Stimulated activated CD4-positive, alpha-beta T cell treated with anti-CD3 and anti-CD28 coated beads, Interleukin-12 subunit alpha, Interleukin-12 subunit beta, amount 100 ng/mL, for 48 hours (primary cell): Measurements from ENCODE around the gene CMSS1.
"Not testable (repeated sequence)": the region's sequence is repeated elsewhere in the genome, so short reads cannot be mapped to it uniquely, and the experiment has no call there.

ENCODE experiments used
- DNase-seq, 3 donors: peaks; one replicate each; pipeline ENCODE4 v3.0.0-alpha.2; 2020; ENCODE audit warnings: low read depth in 2 of 3, low spot score in 1 of 3

Gene CMSS1

GRCh38 chr3:100080573-100080972 lies 262.9 kb downstream of the CMSS1 start:
- no peak for DNase-seq

DNA sequence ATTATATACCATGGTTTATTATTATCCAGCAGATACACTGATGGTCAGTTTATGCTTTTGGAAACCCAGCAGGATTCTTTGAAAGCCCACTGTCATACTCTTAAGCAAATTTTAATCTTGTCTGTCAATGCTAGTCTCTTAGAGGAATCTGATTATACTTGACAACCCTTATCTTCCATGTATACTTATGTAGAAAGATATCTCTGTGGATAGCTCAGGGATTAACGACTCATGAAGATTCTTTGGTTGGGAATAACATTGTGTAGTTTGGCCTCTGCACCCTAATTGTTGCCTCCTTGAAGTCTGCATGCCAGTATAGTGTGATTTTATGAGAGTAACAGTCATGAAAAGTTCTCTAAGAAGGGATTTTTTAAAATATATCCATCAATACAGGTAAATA lies 263.6 kb downstream of the CMSS1 start:
- DNase-seq, result no peak

GRCh38 chr3:100081986-100082692 lies 264.5 kb downstream of the CMSS1 start:
- DNase-seq, result no peak

GRCh38 chr3:100082714-100083113 lies 265.1 kb downstream of the CMSS1 start:
- no peak for DNase-seq

DNA sequence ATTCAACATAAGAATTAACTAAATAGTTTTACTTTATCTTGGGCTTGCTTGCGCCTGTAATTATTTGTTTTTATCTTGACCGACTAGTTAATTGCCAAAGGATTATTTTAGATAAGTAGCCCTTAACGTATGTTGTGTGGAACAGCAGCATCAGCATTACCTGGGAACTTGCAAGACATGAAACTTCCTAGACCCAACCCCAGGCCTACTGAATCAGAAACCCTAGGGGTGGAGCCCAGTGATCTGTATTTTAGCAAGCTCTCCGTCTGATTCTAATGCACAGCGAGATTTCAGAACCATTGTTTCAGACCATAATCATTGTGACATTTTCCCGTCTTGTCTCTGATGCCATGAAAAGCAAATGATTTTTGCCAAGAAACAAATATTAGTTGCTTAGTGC lies 265.5 kb downstream of the CMSS1 start:
- no peak for DNase-seq

GRCh38 chr3:100084100-100084806 lies 266.6 kb downstream of the CMSS1 start:
- DNase-seq, result no peak

DNA sequence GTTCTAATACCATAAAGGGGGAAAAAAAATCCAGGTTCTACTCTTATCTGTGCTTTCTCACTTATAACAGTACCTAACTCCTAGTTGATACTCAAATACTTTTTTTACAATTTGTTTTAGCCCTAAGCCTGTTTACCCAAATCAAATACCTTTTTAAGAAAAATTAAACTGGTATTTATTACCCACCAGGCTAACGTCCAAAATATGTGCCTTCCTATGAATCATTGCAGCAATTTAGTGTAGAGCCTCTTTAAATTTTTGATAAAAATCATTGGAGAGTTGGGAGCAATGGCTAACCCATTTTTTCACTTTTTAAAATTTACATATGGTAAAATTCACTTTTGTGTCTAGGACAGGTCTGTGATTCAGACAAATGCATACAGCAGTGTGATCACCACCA lies 268.7 kb downstream of the CMSS1 start:
- no peak for DNase-seq

DNA sequence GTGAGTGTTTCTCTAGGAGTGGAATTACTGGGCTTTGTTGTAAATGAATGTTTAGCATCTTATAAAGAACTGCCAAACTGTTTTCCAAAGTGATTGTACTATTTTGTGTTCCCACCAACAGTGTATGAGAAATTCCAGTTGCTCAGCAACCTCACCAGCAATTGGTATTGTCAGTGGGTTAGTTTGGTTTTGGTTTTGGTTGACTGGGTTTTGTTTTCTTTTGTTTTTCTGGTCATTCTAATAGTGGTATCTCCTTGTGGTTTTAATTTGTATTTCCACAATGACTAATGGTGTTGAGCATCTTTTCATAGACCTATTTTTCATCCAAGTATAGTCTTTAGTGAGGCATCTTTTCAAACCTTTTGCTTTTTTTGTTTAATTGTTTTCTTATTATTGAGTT lies 269.5 kb downstream of the CMSS1 start:
- DNase-seq, result no peak

DNA sequence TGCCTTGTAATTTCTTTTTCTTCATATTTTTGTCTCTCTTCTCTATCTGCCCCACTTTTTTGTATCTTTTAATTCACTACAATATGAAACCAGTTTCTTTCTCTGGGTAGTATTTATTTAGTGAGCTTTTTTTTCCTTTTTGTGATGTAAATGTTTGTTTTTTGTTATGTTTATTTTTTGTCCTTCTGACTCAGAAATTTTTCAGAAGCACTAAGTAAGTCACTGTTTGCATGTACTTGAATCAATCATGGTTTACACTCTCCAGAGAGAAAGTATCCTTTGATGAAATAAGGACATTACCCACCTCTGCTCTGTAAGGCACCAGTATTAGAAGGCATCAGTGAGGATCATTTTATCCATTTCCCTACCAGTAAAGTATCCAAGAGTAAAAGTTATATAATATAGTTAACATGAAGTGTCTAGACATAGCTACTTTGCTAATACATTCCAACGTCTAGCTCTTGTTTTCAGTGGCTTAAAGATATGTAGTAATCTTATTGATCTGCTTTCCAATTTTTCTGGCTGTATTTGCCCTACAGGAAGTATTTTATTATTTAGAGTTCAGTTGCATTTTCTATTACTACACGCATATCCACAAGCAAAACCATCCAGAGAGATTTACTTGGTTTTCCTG lies 271.2 kb downstream of the CMSS1 start:
- DNase-seq, result no peak

DNA sequence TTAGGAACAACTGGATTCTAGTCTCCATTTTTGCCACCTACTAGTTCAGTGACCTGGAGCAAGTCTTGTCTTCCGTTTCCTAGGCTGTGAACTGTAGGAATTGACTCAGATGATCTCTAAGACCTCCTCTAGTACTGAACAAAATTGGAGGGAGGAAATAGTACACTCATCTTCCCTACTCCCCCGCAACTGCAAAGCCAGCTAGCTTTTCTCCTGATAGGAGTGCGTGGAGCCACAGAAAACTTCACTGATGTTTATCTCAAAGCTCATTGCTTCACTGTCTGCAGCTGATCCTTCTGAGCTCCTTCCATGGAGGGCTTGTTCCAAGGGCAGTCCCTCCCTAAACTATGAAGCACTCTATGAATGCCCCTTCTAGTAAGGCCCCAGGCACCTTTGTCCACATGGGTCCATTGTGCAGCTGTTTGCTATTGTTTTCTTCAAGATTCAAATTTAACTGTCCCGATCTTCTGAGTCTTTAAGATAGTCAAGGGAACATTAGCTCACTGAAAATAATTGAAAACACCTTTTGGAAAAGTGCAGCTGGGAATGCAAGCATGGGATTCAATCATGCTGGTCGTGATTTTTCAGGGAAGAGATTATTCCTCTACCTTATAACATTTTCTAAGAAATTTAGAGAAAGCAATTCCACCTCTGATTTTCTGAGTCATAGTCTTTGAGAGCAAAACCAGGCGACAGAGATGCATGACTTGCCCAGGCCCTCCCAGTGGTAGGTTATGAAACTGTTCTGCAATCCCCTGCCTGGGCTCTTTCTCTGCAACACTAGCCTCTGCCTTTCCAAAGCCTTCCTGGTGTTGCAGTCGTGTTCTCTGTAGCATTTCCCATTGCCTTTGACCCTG lies 272.4 kb downstream of the CMSS1 start:
- DNase-seq, result no peak

DNA sequence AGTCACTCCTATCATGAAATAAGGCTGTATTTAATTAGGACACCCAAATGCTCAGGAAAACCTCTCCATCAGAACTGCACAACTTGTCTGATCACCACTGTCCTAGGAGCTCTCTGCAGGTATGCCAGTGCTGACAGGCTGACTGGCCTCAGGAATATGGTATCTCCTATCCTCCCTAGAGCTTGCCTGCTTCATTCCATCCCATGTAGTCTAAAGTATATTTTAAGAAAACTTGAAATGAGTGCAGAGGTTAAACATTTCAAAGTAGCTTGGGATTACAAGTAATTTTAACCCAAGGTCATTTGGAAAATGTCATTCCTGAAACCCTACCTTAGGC lies 273.0 kb downstream of the CMSS1 start:
- no peak for DNase-seq

DNA sequence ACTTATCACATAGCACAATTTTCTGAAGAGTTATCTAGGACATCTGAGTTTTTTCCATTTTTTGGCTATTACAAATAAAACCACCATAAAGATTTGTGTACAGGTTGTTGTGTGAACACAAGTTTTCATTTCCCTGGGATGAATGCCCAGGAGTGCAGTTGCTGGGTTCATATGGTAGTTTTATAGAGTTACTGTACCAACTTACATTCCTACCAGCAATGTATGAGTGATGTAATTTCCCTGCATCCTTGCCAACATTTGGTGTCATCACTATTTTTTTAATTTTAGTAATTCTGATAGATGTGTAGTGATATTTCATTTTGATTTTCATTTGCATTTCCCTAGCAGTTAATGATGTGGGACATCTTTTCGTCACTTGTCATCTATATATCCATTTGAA lies 276.2 kb downstream of the CMSS1 start:
- no peak for DNase-seq

DNA sequence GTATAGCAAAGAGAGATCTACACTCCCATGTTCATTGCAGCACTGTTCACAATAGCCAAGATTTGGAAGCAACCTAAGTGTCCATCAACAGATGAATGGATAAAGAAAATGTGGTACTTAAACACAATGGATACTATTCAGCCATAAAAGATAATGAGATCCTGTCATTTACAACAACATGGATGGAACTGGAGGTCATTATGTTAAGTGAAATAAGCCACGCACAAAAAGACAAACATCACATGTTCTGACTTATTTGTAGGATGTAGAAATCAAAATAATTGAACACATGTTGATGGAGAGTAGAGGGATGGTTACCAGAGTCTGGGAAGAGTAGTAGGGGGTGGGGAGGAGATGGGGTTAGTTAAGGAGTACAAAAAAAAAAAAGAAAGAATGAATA lies 278.6 kb downstream of the CMSS1 start:
- not testable (repeated sequence) for DNase-seq

GRCh38 chr3:100096866-100097265 lies 279.2 kb downstream of the CMSS1 start:
- no peak for DNase-seq

- no peak for DNase-seq
These were observed 280.5 kb downstream of the CMSS1 start for GRCh38 chr3:100097919-100098783.

DNA sequence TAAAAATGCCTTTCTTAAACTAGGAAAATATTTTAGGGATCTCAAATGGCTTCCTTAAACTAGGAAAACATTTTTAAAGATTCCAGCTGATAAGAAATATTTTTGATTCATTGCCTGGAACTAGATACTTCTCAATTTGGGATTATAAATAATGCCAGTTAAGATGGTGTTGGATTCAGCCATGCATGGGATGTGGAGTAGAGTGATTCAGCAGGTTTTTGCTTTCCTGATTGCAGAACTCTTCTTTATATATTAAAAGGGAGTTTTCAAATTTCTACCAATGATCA lies 281.1 kb downstream of the CMSS1 start:
- no peak for DNase-seq

GRCh38 chr3:100099621-100100020 lies 282.0 kb downstream of the CMSS1 start:
- no peak for DNase-seq

- no peak for DNase-seq
These were observed 282.8 kb downstream of the CMSS1 start for GRCh38 chr3:100100425-100100824.

DNA sequence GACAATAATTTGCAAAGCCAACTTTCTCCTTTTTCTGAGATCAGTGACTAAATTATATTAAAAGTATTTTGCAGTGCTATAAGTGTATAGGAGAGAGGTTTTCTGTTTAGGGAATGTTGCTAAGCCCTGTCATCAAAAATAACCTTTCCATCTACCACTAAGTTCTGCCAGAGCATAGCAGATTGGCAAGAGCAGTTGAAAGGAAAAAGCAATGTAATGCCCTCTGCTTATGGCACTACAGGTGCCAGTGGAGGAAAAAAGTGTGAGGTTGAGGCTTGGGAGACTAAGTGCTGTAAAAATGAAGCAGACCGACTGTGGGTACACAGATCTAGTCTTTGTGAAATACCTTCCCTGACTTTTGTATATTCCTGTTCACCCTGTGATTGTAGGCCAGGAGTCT lies 285.1 kb downstream of the CMSS1 start:
- DNase-seq, result no peak

DNA sequence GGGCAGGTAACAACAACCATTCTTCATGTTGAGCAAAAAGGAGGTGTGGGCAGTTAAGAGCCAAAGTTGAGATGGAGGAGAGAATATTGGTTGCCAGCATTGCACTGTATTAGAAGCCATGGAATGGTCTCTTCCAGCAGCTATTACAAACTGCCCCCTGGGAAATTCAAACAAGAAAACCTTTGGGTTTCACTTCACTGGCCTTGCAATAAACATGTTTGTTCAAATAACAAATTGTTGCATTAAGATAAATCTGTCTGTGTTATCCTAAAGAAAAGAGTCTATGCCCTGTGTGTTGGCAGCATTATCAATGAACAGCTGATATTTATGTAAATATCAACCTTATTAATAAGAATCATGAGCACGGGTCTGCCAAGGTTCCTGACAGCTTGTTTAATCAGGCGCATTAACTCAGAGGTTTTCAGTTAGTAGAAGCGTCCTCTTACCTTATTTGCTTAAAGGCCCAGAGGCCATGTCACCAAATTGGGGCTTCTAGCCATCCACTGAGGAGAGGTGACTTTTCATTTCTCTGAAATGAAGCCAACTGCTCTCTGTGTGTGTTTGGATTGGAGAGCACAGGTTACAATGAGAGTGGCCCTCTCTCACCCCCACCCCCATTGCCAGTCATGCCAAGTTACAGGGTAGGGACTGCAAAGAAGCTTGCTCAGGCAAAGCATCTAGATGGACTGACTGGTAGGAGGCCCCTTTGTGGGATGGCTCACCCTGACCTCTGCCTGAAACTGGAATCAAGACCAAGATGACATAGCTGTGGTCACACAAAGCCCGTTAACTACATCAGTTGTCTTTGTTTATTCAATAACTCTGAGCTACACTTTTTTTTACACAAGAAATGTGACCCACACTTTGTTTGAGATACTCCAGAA lies 286.1 kb downstream of the CMSS1 start:
- no peak for DNase-seq
